ENCODE results near the gene COTL1. TPM values are rescaled to one million over a fixed set of nuclear protein-coding genes. Genes with fewer than 3 reads are reported as not detected.

COTL1 gene
- total and polyA plus RNA-seq, 2 of the 13 experiments (the other 11 are each of a cell fraction or from before 2014, with no cell fraction given), result 8.7 to 16.9 TPM

GRCh38 chr16:84614968-84615813, 2.7 kb downstream of the COTL1 start:
- H3K4me1 ChIP-seq (ENCODE audit: insufficient read depth, low read length), result peaks cover 33% of the 10 kb centered on the region
- H3K79me2 ChIP-seq (ENCODE audit: insufficient read depth, low read length), result no peaks in the 10 kb centered on the region
- no peak overlapping the region for H3K27ac ChIP-seq (ENCODE audit: extremely low read length, insufficient read depth, low read length)
- TF ChIP-seq ETV5 (CRISPR knock-in tag; IDR thresholded peaks at IDR 0.05; ENCODE audit: borderline replicate concordance), result no peak
- no peak for TF ChIP-seq TRAFD1 (CRISPR knock-in tag; IDR thresholded peaks at IDR 0.05; ENCODE audit: borderline replicate concordance)
- no peak for TF ChIP-seq PPARG (CRISPR knock-in tag; conservative IDR thresholded peaks at IDR 0.05)
- TF ChIP-seq BATF2 (CRISPR knock-in tag; IDR thresholded peaks at IDR 0.05), result no peak
- TF ChIP-seq ZNF136 (CRISPR knock-in tag; IDR thresholded peaks at IDR 0.05; ENCODE audit: low read depth), result no peak
- no peak for TF ChIP-seq ZNF143 (CRISPR knock-in tag; IDR thresholded peaks at IDR 0.05)
- H3K4me3 ChIP-seq (replicated peaks in 1 of 3; ENCODE audit: insufficient read depth in 1 of 3, low read depth in 2 of 3, low read length in 3 of 3), result no peak overlapping the region
- ATAC-seq (no peak), FAIRE-seq (no peak), DNase-seq (ENCODE audit: low spot score) (no peak)
- intact Hi-C loops (cut with micrococcal nuclease; ENCODE audit: unreplicated experiment), result no loop called here
- H3K9me3 ChIP-seq (ENCODE audit: low read length), result no peaks in the 10 kb centered on the region
- BruUV-seq (replicated peaks), result no TSS peak
- no peaks in the 10 kb centered on the region; a peak in 1 of 5 replicates for H3K27me3 ChIP-seq (ENCODE audit: control insufficient read depth in 1 of 2, insufficient read depth in 2 of 2, low read length in 2 of 2)
- H3K9ac ChIP-seq (ENCODE audit: insufficient read depth, low read depth, low read length), result no peak overlapping the region
- no peaks in the 10 kb centered on the region; the same call in 1 of the 2 replicates for H4K20me1 ChIP-seq (ENCODE audit: insufficient read depth, low read length)
- no peak overlapping the region for H3K4me2 ChIP-seq (ENCODE audit: low read depth, low read length)
- CTCF ChIA-PET (ENCODE audit: low intra/inter-chr PET ratio, low total read pairs), result no interaction called here
- POLR2A ChIA-PET, result no interaction called here
- 93% methylated on average over 20 of the region's 20 CpGs for WGBS (ENCODE audit: low lambda C conversion rate)
- no peak overlapping the region for H2AFZ ChIP-seq (ENCODE audit: low read length)
- peaks cover 0 to 1% of the 10 kb centered on the region in 2 experiments; a peak in 2 of 5 replicates for H3K36me3 ChIP-seq (replicated peaks in 1 of 2; ENCODE audit: control insufficient read depth in 1 of 2, insufficient read depth in 2 of 2, low read length in 2 of 2)
- in situ Hi-C loops (cut with HindIII; ENCODE audit: extremely low pct_ligation_motif_present, low pct_unique_long_range_greater_than_20kb), result no loop called here
